Iris pigment epithelial cell (primary cell): Measurements from ENCODE around the gene FAM234A.

Experiments
- DNase-seq: peaks from one replicate; pipeline ENCODE4 v3.0.0-alpha.2; 2011; ENCODE audit warnings: low read depth

Gene FAM234A

GRCh38 chr16:281660-282255 is 47.1 kb downstream of the FAM234A start:
- no peak for DNase-seq

GRCh38 chr16:282491-282890 is 47.9 kb downstream of the FAM234A start:
- no peak for DNase-seq

GRCh38 chr16:283033-283805 is 48.6 kb downstream of the FAM234A start, which contains the start of gene PDIA2:
Gene PDIA2, plus strand, starts transcription at chr16:283164. Its CDS starts 6 bp downstream, at chr16:283170.
- DNase-seq = no peak

- DNase-seq = no peak
These were observed 49.8 kb downstream of the FAM234A start for GRCh38 chr16:284204-285120.

GRCh38 chr16:285146-286055 is 50.8 kb downstream of the FAM234A start:
- no peak for DNase-seq

GRCh38 chr16:286491-287297 is 52.1 kb downstream of the FAM234A start:
- no peak for DNase-seq

GRCh38 chr16:287298-287811 is 52.7 kb downstream of the FAM234A start:
- DNase-seq = no peak

- DNase-seq = no peak
These were observed 53.6 kb downstream of the FAM234A start for GRCh38 chr16:287981-288920.

GRCh38 chr16:289395-289997 is 54.9 kb downstream of the FAM234A start:
- DNase-seq = no peak

GRCh38 chr16:290015-290680 is 55.5 kb downstream of the FAM234A start:
- DNase-seq = no peak

- DNase-seq = no peak
These were observed 56.2 kb downstream of the FAM234A start for GRCh38 chr16:290681-291405.

GRCh38 chr16:291539-291938 is 56.9 kb downstream of the FAM234A start:
- DNase-seq = no peak

- no peak for DNase-seq
These were observed 58.6 kb downstream of the FAM234A start for GRCh38 chr16:293043-293775.

GRCh38 chr16:296276-296675 is 61.7 kb downstream of the FAM234A start:
- no peak for DNase-seq

GRCh38 chr16:296806-297510 is 62.3 kb downstream of the FAM234A start:
- DNase-seq = no peak

GRCh38 chr16:297832-298231 is 63.2 kb downstream of the FAM234A start:
- DNase-seq = no peak
